MM.1S (cell line): ENCODE results near the gene CNTNAP3.
"Not testable (repeated sequence)": the region's sequence is repeated elsewhere in the genome, so short reads cannot be mapped to it uniquely, and the experiment has no call there.

Experiments
- CTCF ChIP-seq: fragments of 300-600 bp; sonication (generic); IDR thresholded peaks from 2 replicates; pipeline ENCODE4 v1.5.1; 2016; ENCODE audit warnings: antibody characterized with exemption, low read length, mixed read lengths
- EZH2 ChIP-seq: fragments of 300-600 bp; sonication (generic); optimal IDR thresholded peaks from 2 replicates; pipeline ENCODE3; 2017; ENCODE audit warnings: low read depth, mild to moderate bottlenecking, antibody characterized with exemption, low read length, mixed read lengths
- EZH2phosphoT487 ChIP-seq: fragments of 300-600 bp; sonication (generic); IDR thresholded peaks from 2 replicates; pipeline ENCODE4 v1.6.1; 2018; ENCODE audit warnings: antibody characterized with exemption, low read length

DNA sequence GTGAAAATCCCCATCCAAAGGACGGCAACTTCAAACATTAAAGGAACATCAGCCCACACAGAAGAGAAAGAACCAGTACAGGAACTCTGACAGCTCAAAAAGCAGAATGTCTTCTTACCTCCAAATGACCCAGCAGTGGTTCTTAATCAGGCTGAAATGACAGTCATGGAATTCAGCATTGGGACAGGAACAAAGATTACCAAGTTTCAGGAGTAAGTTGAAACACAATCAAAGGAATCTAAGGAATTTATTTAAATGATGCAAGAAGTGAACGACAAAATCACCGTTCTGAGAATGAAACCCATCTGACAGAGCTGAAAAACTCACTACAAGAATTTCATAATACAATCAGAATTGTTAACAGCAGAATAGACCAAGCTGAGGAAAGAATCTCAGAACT lies 241.1 kb downstream of the CNTNAP3 start:
- TF ChIP-seq CTCF, EZH2, EZH2phosphoT487: not testable (repeated sequence)
